K562 (cell line): ENCODE data around the gene SIM2. TPM values are rescaled to one million over a fixed set of nuclear protein-coding genes. Genes with fewer than 3 reads are reported as not detected.
A peak's percentile ranks its signal among the peaks of the same experiment; 100 is the strongest.

ENCODE experiments used
- ATAC-seq: fragments of 200-7000 bp; cut with Tn5 transposase; 3 replicates; pipeline ENCODE4 v1.9.1; 2020; ENCODE audit warnings: moderate library complexity
- BruUV-seq: library from RNA; stranded (reverse); fragments of 400-500 nt; replicated peaks from 2 replicates; lab custom pipeline; 2021; lab: Mats Ljungman, UMichigan
- CTCF ChIA-PET: fragments of 300-600 bp; formaldehyde crosslinking; extraction: SDS; loops from one replicate; lab custom pipeline; 2021; ENCODE audit warnings: low intra/inter-chr PET ratio; lab: Yijun Ruan, JAX
- POLR2A ChIA-PET: fragments of 300-600, 350-650 bp; sonication (Branson Sonifier 250); formaldehyde crosslinking; extraction: SDS; loops from one replicate; lab custom pipeline; 2021; ENCODE audit warnings: antibody characterized with exemption, inconsistent platforms; lab: Yijun Ruan, JAX
- DNase-seq, 4 experiments: peaks; one replicate each; pipeline versions ENCODE4 v3.0.0 to v3.0.0-alpha.2; 2011 to 2018; ENCODE audit warnings: low spot score in 3 of 4, mixed read lengths in 3 of 4; ENCODE audit errors: extremely low read depth in 1 of 4
- FAIRE-seq: peaks from 2 replicates; lab custom pipeline; 2011; peaks lifted over from hg19 to GRCh38; lab: Jason Lieb, UNC
- H2AFZ ChIP-seq: 2 replicates; pipeline ENCODE4 v1.6.0; 2011; ENCODE audit warnings: low read depth, low read length, control low read depth, inconsistent platforms
- H3K27ac ChIP-seq: fragments of 200-600 bp; 3 replicates; pipeline ENCODE4 v1.8.0; 2011; ENCODE audit warnings: low read depth, mild to moderate bottlenecking, control low read depth, inconsistent platforms, low read length, moderate library complexity, mixed read lengths; ENCODE audit errors: extremely low read depth
- H3K27me3 ChIP-seq, 2 experiments: fragments of 300-600 bp in 1 of 2; 2 replicates in 1 of 2; 3 replicates in 1 of 2; pipeline versions ENCODE4 v1.6.0 to v1.8.0; 2011; ENCODE audit warnings: inconsistent platforms in 2 of 2, low read length in 2 of 2, mild to moderate bottlenecking in 1 of 2, mixed read lengths in 1 of 2, moderate library complexity in 1 of 2; ENCODE audit not compliant: control insufficient read depth in 2 of 2, insufficient read depth in 2 of 2
- H3K36me3 ChIP-seq: fragments of 300-600 bp; 3 replicates; pipeline ENCODE4 v1.8.0; 2011; ENCODE audit warnings: mild to moderate bottlenecking, low read length, inconsistent platforms; ENCODE audit not compliant: control insufficient read depth, insufficient read depth
- H3K4me1 ChIP-seq, 2 experiments: fragments of 200-600 bp in 1 of 2; replicated peaks in 1 of 2; 2 replicates in 1 of 2; 3 replicates in 1 of 2; pipeline versions ENCODE4 v1.5.1 to v1.8.0; 2011; ENCODE audit warnings: inconsistent platforms in 2 of 2, low read length in 2 of 2, mild to moderate bottlenecking in 1 of 2, mixed read lengths in 1 of 2, moderate library complexity in 1 of 2; ENCODE audit not compliant: control insufficient read depth in 2 of 2, insufficient read depth in 2 of 2
- H3K4me2 ChIP-seq: 2 replicates; pipeline ENCODE4 v1.6.1; 2011; ENCODE audit warnings: low read length, control low read depth, inconsistent platforms, mixed read lengths; ENCODE audit not compliant: insufficient read depth
- H3K4me3 ChIP-seq: fragments of 200-600 bp; sonication (generic), shearing (Covaris generic); 2 replicates; pipeline ENCODE4 v1.5.1; 2016; ENCODE audit warnings: control low read depth, inconsistent platforms
- H3K79me2 ChIP-seq: fragments of 200-600 bp; 3 replicates; pipeline ENCODE4 v1.8.0; 2011; ENCODE audit warnings: low read length, inconsistent platforms; ENCODE audit not compliant: control insufficient read depth, insufficient read depth
- H3K9ac ChIP-seq, 2 experiments: 2 replicates each; pipeline versions ENCODE4 v1.6.0 to v1.6.1; 2011; ENCODE audit warnings: low read depth in 2 of 2, low read length in 2 of 2, control low read depth in 1 of 2, inconsistent platforms in 1 of 2, mild to moderate bottlenecking in 1 of 2, mixed read lengths in 1 of 2; ENCODE audit not compliant: insufficient read depth in 1 of 2
- H3K9me1 ChIP-seq: one replicate; pipeline ENCODE4 v1.6.0; 2011; ENCODE audit warnings: inconsistent platforms, mild to moderate bottlenecking, low read length, moderate library complexity; ENCODE audit not compliant: control insufficient read depth, insufficient read depth
- H3K9me3 ChIP-seq: replicated peaks from 2 replicates; pipeline ENCODE4 v1.5.1; 2011; ENCODE audit warnings: low read depth, low read length, inconsistent platforms; ENCODE audit not compliant: control insufficient read depth, insufficient read depth
- H4K20me1 ChIP-seq: replicated peaks from 2 replicates; pipeline ENCODE4 v1.6.1; 2011; ENCODE audit warnings: low read length, inconsistent platforms, mixed read lengths; ENCODE audit not compliant: control insufficient read depth, insufficient read depth
- MTA1 ChIP-seq: fragments of 450-650 bp; IDR thresholded peaks from 2 replicates; pipeline ENCODE4 v1.6.1; 2017; ENCODE audit warnings: borderline replicate concordance
- PCBP1 ChIP-seq: fragments of 200-400 bp; formaldehyde crosslinking; IDR thresholded peaks from 2 replicates; pipeline ENCODE4 v1.6.1; 2018; ENCODE audit warnings: mild to moderate bottlenecking, low read depth, low read length; ENCODE audit not compliant: poor library complexity, severe bottlenecking
- POLR2AphosphoS5 ChIP-seq: IDR thresholded peaks from 2 replicates; pipeline ENCODE4 v1.6.1; 2011; ENCODE audit warnings: mild to moderate bottlenecking, low read depth, low read length, moderate library complexity; ENCODE audit not compliant: control insufficient read depth, insufficient read depth
- PYGO2 ChIP-seq: fragments of 450-650 bp; IDR thresholded peaks from 2 replicates; pipeline ENCODE4 v1.6.1; 2016; ENCODE audit warnings: mild to moderate bottlenecking, missing genetic modification characterization, moderate library complexity, missing compliant biosample characterization
- ZSCAN32 ChIP-seq: fragments of 450-650 bp; formaldehyde crosslinking; IDR thresholded peaks from 2 replicates; pipeline ENCODE4 v1.4.0; 2020; ENCODE audit warnings: mild to moderate bottlenecking, moderate library complexity
- WGBS: fragments of 100-300 bp; shearing (Covaris generic); methylation state at CpG from one replicate; pipeline ENCODE4 v1.1.6; 2016; ENCODE audit warnings: low coverage, mixed read lengths; ENCODE audit not compliant: insufficient coverage; ENCODE audit errors: missing lambda C conversion rate; 5-methylcytosine and 5-hydroxymethylcytosine counted together
- in situ Hi-C: fragments of 300-500 bp; cut with MboI; formaldehyde crosslinking; loops from 4 replicates; pipeline ENCODE4 v1.15.0; 2018; ENCODE audit warnings: inconsistent platforms, mixed read lengths
- intact Hi-C: fragments of 100-400 bp; cut with micrococcal nuclease; formaldehyde crosslinking; loops from 2 replicates; pipeline ENCODE4 v1.14.2; 2022
- polyA plus RNA-seq, 8 experiments: library from polyadenylated mRNA; depleted of rRNA in 4 of 8; stranded (reverse) in 5 of 8; unstranded in 3 of 8; fragments of >200 nt; fragmentation: Nextera tagmentation in 2 of 8; fragmentation: Illumina TruSeq in 1 of 8; extraction: Ambion mirVana in 2 of 8; extraction: Trizol in 1 of 8; gene quantifications; 2 replicates each; pipeline versions ENCODE4 v1.2.1 to v1.2.3, GENCODE V29; 2011 to 2014; ENCODE audit warnings: inconsistent platforms in 1 of 8, missing spikeins in 1 of 8
- total RNA-seq, 7 experiments: library from RNA; depleted of rRNA in 6 of 7; stranded (reverse); fragments of >200 nt in 6 of 7; fragmentation: Illumina TruSeq in 2 of 7; extraction: Trizol in 2 of 7; gene quantifications; 2 replicates each; pipeline versions ENCODE4 v1.2.1 to v1.2.3, GENCODE V29; 2011 to 2021; ENCODE audit warnings: low replicate concordance in 1 of 7

Gene SIM2
- total and polyA plus RNA-seq, 9 of the 15 experiments (the other 6 are each of a cell fraction or from before 2014, with no cell fraction given), result 0.07 to 0.11 (median 0.08) TPM; not detected in 6

DNA sequence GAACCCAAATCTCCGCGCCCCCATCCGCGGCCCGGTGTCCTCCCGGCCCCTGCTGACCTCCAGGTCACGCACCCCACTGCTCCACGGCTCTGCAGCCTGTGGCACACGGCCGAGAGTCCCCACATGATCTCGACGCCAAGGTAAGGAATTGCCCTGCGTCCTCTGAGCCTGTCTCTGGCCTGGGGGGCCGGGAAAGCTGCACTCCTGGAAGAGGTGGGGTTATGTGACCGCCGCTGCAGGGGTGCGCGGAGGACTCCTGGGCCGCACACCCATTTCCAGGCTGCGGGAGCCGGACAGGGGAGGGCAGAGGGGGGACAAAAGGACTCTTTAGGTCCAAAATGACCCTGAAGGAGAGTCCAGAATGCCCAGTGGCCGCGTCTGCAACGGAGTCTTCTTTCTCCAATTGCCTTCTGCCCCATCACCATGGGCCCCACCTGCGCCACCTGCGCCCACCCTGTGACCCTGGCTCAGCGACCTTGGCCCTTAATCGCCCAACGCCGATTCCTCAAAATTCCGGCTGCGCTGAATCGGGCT, 997 bp upstream of the SIM2 start (continued):
- no peak for TF ChIP-seq PYGO2
- TF ChIP-seq ZSCAN32, result no peak
- TF ChIP-seq POLR2AphosphoS5, result no peak

DNA sequence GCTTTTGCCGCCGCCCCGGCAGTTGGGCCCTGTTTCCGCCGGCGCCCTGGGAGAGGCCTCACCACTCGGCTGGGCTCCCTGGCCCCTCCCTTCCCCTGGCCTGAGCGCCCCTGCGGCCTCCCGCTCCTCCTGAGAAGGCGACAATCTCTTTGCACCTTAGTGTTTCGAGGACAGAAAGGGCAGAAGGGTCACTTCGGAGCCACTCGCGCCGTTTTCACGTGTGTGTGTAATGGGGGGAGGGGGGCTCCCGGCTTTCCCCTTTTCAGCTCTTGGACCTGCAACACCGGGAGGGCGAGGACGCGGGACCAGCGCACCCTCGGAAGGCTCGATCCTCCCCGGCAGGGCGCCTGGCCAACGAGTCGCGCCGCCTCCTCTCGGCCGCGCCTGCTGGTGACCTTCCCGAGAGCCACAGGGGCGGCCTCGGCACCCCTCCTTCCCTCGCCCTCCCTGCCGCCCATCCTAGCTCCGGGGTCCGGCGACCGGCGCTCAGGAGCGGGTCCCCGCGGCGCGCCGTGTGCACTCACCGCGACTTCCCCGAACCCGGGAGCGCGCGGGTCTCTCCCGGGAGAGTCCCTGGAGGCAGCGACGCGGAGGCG, 432 bp upstream of the SIM2 start:
- no peak overlapping the region for H3K27ac ChIP-seq
- H3K9me3 ChIP-seq, result no peaks in the 10 kb centered on the region
- no peaks in the 10 kb centered on the region for H3K36me3 ChIP-seq
- H3K9ac ChIP-seq, result no peak overlapping the region
- no peak overlapping the region for H3K4me3 ChIP-seq
- H3K9me1 ChIP-seq, result no peaks in the 10 kb centered on the region
- ChIA-PET CTCF (no interaction called here), POLR2A (no interaction called here)
- in situ Hi-C loops, result no loop called here
- FAIRE-seq (no peak), DNase-seq (no peak), ATAC-seq (no peak)
- peaks cover 76 to 95% of the 10 kb centered on the region in 2 experiments for H3K27me3 ChIP-seq
- H3K79me2 ChIP-seq, result no peaks in the 10 kb centered on the region
- peaks cover 0 to 36% of the 10 kb centered on the region in 2 experiments; a peak in 2 of 5 replicates for H3K4me1 ChIP-seq
- 19% methylated on average over 37 of the region's 62 CpGs for WGBS
- no TSS peak for BruUV-seq
- no peak overlapping the region for H2AFZ ChIP-seq
- intact Hi-C loops, result no loop called here
- H3K4me2 ChIP-seq, result no peak overlapping the region
- TF ChIP-seq PCBP1, result peak; percentile 52
- TF ChIP-seq MTA1, result no peak
- 0 out of 2 replicates have a peak, but pooled peaks cover 7% of the 10 kb centered on the region for H4K20me1 ChIP-seq
